Activated CD4-positive, alpha-beta T cell treated with anti-CD3 and anti-CD28 coated beads for 1 hour (primary cell): ENCODE data around the gene CMTM6.
"Not testable (repeated sequence)": the region's sequence is repeated elsewhere in the genome, so short reads cannot be mapped to it uniquely, and the experiment has no call there.

Experiments
- DNase-seq: peaks from one replicate; pipeline ENCODE4 v3.0.0-alpha.2; 2020

Gene CMTM6

DNA sequence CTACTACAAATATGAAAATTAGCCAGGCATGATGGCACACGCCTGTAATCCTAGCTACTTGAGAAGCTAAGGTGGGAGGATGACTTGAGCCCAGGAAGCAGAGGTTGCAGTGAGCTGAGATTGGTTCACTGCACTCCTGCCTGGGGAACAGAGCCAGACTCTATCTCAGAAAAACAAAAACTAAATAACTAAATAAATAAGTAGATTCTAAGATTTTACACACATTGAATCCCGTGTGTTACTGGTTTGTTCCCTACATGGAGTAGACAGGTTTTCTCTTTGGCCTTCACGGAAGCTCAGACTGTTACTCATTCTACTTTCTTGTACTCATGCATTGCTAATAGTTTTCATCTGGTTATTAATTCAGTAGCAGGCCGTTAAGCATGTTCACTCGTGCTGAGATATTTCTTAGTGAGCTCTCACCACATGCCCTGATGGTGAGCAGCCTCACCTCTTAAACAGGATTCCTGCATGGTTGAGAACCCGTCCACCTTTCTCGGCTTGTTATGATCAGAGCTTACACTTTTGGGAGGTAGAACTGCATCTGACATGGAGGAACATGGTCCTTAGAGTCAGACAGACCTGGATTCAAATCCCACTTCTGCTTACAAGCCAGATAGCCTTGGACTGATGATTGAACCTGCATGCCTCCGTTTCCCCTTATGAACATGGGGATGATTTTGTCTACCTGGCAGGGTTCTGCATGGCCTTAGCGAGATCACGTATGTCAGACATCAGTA lies 61.9 kb downstream of the CMTM6 start:
- DNase-seq = no peak

DNA sequence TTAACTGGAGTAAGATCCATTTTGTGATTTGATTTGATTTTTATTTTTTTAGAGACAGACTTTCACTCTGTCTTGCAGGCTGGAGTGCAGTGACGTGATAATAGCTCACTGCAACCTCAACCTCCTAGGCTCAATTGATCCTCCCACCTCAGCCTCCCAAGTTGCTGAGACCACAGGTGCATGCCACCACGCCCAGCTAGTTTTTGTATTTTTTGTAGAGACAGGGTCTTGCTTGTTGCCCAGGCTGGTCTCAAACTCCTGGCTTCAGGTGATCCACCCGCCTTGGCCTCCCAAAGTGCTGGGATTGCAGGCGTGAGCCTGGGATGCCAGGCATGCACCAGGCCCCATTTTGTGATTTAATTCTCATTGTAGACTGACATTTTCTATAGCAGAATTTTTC lies 63.2 kb downstream of the CMTM6 start:
- DNase-seq = not testable (repeated sequence)

DNA sequence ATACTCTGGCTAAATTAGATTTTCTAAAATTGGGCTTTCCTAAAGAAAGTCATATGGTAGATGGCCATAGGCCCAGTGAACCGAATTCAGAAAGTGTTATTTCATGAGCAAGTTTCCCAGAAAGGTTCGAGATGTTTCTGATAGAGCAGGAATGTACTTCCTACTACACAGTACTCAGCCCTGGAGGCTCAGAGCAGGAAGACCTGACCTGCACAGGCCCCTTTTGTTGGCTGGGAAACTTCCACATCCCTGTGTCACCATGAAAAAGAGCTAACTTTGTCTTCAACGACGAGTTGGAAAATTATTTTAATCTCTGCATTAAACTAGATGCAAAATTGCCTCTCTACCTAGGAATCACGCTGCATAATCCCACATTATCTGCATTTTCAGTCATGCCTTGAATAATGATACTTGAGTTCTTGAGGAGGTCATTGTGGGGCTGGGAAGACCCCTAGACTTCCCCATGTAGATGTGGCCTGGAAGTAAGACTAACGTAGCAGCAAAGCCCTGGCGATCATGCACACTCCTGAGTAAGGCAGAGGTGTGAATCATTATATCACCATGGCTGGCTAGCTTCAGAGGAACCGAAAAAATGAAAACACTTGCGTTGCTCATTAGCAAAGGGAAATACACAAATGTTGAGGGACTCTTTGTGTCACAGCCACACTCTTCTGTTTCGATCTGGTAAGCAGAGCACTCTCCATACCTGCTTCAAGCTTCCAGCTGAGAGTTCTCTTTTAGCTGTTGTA lies 63.9 kb downstream of the CMTM6 start:
- DNase-seq = no peak

DNA sequence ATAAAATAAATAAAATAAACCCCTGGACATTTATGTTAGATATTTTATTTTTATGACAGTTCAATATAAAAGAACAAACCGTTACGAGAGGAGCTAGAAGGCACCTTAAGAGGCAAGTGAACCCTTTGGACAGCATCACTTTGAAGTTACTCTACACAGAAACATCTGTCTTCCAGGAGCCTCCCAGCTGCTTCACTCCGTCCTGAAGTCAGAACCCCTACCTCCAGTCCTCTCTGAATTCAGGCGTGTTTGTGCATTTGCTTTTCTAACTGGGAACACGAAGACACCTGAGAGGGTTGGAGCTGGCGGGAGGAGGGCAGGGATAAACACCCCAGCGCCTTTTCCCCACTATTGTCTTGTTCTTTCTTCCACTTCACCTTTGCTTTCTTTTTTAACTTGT lies 64.8 kb downstream of the CMTM6 start:
- DNase-seq = no peak

DNA sequence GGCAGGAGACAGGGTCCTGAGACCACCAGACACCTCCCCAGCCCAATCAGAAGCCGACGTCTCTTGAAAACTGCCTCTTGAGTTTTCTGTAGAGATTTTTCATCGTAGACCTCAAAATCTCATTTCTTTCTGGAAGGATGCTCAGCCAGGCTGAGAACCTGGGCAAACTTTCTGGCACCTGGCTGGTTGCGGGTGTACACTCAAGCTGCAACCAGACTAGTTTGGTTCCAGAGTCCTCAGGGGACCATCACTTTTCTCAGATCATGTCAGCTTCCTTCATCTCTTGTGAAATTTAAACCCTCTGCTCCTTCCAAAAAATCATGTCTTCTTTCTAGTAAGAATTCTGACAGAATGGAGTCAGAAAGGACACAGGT lies 65.8 kb downstream of the CMTM6 start:
- DNase-seq = no peak

- no peak for DNase-seq
Observed at GRCh38 chr3:32435911-32436815, 66.5 kb downstream of the CMTM6 start.

DNA sequence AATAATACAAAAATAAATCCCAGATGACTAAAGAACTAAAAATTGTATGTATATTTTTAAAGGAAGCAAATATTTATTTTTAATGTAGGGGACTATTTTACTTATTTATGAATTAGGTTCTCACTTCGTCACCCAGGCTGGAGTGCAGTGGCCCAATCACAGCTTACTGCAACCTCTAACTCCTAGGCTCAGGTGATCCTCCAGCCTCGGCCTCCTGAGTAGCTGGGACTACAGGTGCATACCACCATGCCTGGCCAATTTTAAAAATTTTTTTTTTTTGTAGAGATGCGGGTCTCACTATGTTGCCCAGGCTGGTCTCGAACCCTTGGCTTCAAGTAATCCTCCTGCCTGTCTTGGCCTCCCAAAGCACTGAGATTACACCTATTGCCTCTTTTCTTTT lies 68.4 kb downstream of the CMTM6 start:
- DNase-seq = no peak

DNA sequence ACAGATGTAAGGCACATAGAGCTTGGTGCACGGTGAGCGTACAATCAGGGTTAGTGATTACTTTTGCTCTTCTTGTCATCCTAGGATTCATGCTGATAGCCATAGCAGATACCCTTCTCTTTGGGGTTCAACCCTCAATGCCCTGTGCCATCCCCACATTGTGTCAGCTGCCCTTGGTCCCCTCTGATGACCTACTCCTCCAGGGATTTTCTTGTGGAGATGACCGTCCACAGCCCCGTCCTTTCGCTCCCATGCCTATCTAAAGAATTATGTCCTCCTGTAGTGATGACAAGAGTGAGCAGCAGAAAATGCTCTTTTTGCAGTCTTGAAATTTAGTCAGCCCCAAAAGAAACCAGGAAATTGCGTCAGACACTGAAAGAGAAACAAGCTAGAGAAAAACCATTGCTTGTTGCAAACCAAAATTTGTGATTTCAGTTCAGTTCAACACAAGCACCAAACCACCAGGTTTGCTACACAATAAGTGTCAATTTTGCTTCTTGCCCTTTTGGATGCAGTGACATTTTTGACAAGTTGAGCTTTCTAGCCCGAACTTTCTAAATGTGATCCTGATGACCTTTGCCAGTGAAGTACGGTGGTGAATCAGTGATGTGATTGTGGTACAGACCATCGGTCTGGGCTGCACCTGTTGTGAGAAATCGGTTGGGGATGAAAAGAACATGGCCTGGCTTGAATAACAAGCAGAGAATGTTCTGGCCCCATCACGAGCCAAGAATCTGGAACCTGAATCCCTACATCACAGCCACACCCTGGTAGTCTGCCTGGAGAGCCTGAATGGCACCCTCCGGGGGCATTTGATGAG lies 69.7 kb downstream of the CMTM6 start:
- no peak for DNase-seq

GRCh38 chr3:32432045-32432710 lies 70.5 kb downstream of the CMTM6 start:
- DNase-seq = no peak

DNA sequence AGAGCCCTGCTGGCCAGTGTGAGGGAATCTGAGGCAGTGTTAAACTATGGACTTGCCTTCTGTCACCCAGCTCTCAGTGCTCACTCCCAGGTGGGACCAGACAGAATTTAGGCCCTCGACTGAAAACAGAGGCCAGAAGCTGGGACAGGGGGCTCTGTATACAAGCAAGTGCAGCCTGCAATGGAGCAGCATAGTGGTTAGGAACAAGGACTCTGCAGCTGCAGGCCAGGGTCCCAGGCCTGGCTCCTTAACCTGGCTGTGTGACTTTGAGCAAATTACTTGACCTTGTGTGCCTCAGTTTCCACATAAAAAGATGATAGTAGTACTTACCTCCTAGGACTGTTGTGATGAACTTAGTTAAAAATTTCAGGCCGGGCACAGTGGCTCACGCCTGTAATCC lies 71.2 kb downstream of the CMTM6 start:
- no peak for DNase-seq
